GM13977 (cell line): ENCODE data around the gene CD96.

ENCODE experiments used
- DNase-seq: peaks from one replicate; pipeline ENCODE4 v3.0.0; 2012; ENCODE audit warnings: low spot score
- in situ Hi-C: fragments of 300-500 bp; cut with MboI; formaldehyde crosslinking; loops from one replicate; pipeline ENCODE4 v1.12.0; 2022; ENCODE audit warnings: low sequenced_read_pairs, low pct_unique_long_range_greater_than_20kb, mixed read lengths, inconsistent platforms; ENCODE audit not compliant: unreplicated experiment
- TF ChIP-seq, protein P1 (sequence below): IDR thresholded peaks from 2 replicates; pipeline ENCODE4 v1.5.1; 2012; ENCODE audit warnings: mild to moderate bottlenecking, control low read depth; ENCODE audit not compliant: insufficient read depth; ENCODE audit errors: extremely low read depth, missing control alignments

Gene CD96

DNA sequence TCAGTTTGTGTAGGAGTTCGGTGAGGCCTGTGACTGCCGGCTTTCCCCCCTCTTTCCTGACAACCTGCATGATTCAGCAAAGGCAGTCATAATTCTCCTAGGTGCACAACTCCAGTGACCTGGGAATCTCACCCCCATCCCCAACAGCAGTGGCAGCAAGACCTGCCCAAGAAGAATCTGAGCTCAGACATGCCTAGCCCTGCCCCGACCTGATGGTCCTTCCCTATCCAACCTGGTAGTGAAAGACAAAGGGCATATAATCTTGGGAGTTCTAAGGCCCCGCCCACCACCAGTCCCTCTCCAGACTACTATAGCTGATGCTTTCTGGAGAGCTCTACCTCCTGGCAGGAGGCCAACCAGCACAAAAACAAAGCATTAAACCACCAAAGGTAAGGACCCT is 97.3 kb downstream of the CD96 start:
- TF ChIP-seq, protein P1, sequence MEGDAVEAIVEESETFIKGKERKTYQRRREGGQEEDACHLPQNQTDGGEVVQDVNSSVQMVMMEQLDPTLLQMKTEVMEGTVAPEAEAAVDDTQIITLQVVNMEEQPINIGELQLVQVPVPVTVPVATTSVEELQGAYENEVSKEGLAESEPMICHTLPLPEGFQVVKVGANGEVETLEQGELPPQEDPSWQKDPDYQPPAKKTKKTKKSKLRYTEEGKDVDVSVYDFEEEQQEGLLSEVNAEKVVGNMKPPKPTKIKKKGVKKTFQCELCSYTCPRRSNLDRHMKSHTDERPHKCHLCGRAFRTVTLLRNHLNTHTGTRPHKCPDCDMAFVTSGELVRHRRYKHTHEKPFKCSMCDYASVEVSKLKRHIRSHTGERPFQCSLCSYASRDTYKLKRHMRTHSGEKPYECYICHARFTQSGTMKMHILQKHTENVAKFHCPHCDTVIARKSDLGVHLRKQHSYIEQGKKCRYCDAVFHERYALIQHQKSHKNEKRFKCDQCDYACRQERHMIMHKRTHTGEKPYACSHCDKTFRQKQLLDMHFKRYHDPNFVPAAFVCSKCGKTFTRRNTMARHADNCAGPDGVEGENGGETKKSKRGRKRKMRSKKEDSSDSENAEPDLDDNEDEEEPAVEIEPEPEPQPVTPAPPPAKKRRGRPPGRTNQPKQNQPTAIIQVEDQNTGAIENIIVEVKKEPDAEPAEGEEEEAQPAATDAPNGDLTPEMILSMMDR: no peak

DNA sequence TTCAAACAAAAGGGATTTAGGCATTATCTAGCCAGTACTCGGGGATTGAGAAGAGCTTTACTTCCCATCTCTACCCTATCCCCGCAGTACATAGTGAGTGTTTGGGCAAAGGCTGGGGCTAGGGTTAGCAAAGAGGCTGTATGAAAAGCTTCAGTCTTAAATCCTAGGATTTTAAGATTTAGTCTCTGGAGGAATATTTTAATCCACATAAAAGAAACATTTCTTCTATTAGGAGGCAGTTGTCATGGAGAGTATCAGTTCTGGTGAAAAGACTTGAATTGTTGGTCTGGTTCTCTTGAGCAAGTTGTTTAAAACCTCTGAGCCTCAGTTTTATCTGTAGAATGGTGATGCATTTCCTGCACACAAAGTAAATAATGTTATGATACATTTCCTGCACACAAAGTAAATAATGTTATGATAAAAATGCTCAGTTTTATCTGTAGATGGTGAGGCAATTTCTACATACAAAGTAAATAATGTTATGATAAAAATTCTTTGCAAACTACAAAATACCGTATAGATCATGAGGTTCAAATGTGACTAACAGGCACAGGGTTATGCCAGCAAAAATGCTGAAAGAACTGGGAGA is 107.1 kb downstream of the CD96 start:
- no peak for DNase-seq
- TF ChIP-seq, protein P1: no peak
- in situ Hi-C loops: no loop called here

More for the DNA sequence above, 97.3 kb downstream of the CD96 start:
- no peak for DNase-seq
- in situ Hi-C loops: no loop called here

DNA sequence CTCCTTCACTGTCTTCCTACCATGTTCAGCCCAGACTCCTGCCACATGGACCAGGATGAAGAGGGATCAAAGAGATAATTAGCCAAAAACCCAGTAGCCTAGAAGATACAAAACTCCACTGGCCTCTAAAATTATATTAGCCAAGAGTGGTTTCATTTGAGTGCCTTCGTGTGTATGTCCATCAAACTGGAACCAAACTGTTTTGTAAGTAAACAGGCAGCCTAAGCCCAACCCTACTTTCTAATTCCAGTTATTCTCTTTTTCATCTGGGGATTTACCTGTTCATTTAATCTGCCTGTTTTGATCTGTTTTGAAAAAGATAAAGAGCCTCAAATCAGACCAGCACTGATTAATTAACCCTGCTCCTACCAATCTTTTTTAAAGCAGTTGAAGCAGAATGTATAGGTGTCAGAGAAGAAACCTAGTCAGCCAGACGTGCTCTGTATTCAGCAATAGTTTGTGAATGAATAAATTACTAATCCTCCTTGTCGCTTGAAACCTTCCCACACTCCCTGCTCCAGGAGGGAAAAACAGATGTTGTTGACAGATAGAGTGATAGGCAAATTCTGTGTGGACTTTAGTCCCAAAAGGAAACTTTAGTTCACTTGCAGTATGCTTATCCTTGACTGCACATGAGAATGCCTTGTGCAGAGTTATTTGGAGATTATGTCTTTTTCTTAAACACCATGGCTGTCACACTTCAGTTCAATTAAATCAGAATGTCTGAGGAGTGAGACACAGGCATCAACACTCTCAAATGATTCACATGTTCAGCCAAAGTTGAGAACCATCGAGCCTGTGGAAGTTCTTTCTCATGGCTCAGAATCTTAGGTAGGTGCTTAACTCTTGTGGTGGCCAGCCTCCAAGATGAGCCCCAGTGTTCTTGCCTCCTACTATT is 108.6 kb downstream of the CD96 start:
- in situ Hi-C loops: no loop called here

GRCh38 chr3:111652492-111653180 is 110.6 kb downstream of the CD96 start:
- TF ChIP-seq, protein P1: no peak
- no peak for DNase-seq
- in situ Hi-C loops: no loop called here

More for the DNA sequence above, 108.6 kb downstream of the CD96 start:
- TF ChIP-seq, protein P1: no peak
- DNase-seq: no peak

- in situ Hi-C loops: no loop called here
- no peak for DNase-seq
- TF ChIP-seq, protein P1: no peak
These were observed 111.8 kb downstream of the CD96 start for GRCh38 chr3:111653766-111654165.

- TF ChIP-seq, protein P1: no peak
- no peak for DNase-seq
- in situ Hi-C loops: no loop called here
These were observed 120.0 kb downstream of the CD96 start for GRCh38 chr3:111662012-111662411.
